GM18868 (cell line): ENCODE measurements around the gene BTBD2.
"Not testable (repeated sequence)": the region's sequence is repeated elsewhere in the genome, so short reads cannot be mapped to it uniquely, and the experiment has no call there.

Source experiments
- ATAC-seq: cut with Tn5 transposase; IDR thresholded peaks from one replicate; pipeline ENCODE4 v1.9.1; 2021; ENCODE audit warnings: mild to moderate bottlenecking, moderate library complexity; ENCODE audit not compliant: unreplicated experiment

The BTBD2 gene

GRCh38 chr19:2016041-2016807, 710 bp upstream of the BTBD2 start:
- ATAC-seq: no peak

GRCh38 chr19:2014731-2015607, 545 bp downstream of the BTBD2 start:
- ATAC-seq: no peak

DNA sequence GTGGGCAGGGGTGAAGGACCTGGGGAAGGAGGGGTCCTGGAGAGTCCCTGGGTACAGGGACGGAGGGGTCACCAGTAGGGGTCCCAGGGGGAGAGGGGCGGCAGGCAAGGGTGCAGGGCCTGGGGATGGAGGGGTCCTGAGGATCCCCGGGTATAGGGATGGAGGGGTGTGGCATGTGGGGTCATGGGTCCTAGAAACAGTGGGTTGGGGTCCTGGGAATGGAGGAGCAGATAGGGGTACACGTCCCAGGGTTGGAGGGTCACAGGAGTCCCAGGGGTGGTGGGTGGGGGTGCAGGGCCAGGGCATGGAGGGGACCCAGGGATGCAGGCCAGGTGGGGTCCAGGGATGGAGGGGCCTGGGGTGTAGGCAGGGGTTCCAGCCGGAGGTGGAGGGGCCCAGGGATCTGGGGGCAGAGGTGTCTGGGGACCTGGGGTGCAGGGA, 1.4 kb downstream of the BTBD2 start:
- ATAC-seq: no peak

DNA sequence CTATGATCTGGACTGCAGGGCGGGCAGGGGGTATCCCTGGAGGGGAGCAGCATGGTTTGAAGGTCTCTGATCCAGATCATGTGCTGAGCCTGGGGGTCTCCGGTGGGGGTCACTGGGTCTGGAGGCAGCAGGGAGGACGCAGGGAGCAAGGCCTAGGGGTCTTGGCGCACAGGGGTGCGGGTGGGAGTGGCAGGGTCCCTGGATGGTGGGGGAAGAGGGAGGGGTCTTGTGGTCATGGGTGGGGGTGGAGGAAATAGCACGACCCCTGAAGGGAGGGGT, 1.9 kb downstream of the BTBD2 start:
- no peak for ATAC-seq

GRCh38 chr19:2012941-2013682, 2.4 kb downstream of the BTBD2 start:
- ATAC-seq: no peak

DNA sequence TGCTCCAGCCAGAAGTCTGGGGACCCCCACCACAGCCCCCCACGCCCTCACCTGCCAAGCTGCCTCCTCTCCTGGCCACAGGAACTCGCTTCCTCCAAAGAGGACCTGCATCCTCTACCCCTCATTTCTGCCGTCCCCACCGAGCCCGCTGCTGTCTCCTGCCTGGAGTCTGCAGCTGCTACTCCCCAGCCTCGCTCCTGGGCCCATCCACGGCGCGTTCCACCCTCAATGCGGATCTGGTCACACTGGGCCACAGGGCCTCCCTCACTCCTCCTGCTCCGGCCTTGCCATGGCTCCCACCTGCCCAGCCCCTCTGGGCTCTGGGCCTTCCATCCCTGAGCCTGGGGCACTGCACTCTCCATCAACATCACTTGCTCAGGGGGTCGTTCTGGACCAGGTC, 4.3 kb downstream of the BTBD2 start:
- no peak for ATAC-seq

- ATAC-seq: no peak
Measured at GRCh38 chr19:2010135-2010668, 5.3 kb downstream of the BTBD2 start.

GRCh38 chr19:2003874-2004273, 11.6 kb downstream of the BTBD2 start:
- no peak for ATAC-seq

- ATAC-seq: no peak
Measured at GRCh38 chr19:1999856-2000515, 15.5 kb downstream of the BTBD2 start.

DNA sequence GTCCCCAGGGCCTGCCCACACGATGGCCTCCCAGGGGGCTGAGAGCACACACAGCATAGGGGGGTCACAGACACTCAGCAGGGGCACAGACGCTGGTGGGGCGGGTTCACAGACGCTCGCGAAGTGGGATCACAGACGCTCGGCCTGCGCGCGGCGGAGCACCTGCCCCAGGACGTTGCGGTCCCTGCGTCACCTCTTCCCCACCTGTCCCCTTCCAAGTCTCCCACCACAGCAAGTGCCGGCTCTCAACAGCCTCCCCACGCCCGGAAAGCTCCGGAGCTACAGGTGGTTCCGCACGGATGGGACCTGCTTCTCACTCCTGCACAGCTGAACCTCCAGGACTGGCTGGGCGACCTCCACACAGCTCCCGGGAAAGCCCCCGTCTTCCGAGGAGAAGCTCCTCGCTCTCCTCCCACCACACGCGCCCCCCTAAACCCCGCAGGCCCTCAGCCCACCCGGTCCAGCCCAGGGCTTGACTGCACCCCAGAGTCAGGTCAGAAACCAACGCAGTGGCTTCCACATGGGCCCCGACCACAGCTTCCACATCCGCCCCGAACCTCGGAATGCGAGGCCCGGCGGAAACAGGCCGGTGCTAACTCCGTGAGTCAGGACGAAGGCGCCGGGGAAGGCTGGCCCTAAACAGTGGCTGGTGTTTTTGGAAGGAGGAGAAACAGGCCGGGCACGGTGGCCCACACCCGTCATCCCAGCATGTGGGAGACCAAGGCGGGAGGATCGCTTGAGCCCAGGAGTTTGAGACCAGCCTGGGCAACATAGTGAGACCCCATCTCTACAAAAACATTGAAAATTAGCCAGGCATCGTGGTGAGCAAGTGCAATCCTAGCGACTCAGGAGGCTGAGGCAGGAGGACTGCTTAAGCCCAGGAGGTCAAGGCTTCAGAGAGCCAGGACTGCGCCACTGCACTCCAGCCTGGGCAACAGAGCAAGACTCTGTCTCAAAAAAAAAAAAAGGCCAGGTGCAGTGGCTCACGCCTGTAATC, 16.5 kb downstream of the BTBD2 start:
- no peak for ATAC-seq

DNA sequence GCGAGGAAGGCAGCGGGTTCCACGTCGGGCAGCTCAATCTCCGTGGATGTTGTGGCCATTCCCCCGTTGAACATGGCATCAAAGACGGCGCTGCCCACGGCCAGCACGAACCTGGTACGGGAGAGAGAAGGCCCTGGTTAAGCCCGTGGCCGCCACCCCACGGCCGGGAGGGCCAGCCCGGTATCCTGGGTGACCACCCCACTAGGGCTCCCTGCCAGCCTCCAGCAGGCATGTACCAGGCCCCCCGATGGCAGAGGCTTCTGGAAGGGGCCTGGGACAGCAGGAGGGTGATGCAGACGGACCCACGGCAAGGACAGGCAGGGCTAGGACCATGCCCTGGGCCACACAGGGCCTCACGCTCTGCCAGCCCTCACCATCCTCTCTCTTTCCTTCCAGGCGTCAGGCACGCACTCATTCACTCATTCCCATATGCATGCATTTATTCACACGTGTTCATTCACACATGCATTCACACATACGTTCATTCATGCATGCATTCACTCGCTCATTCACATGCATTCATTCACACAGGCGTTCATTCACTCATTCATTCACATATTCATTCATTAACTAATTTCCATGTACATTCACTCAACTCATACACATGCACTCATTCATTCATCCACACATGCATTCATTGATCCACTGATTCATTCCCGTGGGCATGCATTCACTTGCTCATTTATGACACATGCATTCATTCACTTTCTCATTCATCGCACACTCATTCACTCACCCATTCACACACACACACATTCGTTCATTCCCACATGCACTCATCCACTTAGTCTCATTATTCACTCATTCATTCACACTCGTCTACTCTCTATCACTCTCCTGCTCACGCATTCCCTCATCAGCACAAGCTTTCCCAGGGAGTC, 17.9 kb downstream of the BTBD2 start:
- no peak for ATAC-seq

- no peak for ATAC-seq
Measured at GRCh38 chr19:1992759-1993260, 22.7 kb downstream of the BTBD2 start.

- no peak for ATAC-seq
Measured at GRCh38 chr19:1991018-1991913, 24.2 kb downstream of the BTBD2 start.

DNA sequence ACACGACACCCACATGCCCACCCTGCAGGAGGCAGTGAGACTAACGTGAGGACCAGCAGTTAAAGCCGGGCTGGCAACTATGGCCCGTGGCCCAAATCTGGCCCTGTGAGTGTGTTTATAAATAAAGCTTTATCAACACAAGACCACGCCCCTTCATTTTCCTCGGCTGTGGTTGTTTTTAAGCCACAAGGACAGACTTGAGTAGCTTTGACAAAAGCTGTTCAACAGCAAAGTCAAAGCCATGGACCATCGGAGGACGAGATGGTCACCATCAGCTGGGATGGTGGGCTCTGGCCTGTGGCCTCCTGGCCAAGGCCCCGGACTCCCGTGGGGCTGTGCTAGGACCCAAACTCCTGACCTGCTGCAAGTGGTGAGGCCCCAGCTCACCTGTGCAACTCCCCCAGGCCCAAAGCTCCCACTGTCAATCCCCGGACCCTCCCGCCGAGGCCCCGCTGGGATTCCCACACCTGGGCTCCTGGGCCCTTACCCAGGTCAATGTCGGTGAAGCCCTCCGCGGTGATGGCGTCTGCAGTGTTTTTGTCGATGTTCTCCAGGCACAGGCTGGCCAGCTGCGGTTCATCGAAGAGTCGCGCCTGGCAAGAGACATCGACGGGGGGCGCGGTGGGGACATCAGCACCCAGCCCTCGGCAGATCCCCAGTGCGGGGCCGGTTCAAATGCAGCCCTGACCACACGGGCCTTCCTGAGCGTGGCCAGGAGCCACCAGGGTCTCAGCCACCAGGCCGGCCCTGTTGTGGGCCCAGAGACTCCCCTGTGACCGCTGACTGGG, 25.1 kb downstream of the BTBD2 start:
- ATAC-seq: no peak

- no peak for ATAC-seq
Measured at GRCh38 chr19:1989513-1990229, 25.8 kb downstream of the BTBD2 start.

GRCh38 chr19:1988464-1988863, 27.1 kb downstream of the BTBD2 start:
- not testable (repeated sequence) for ATAC-seq
